Islet precursor cell (in vitro differentiated cells): ENCODE data around the gene TMEM141.
"Not testable (repeated sequence)": the region's sequence is repeated elsewhere in the genome, so short reads cannot be mapped to it uniquely, and the experiment has no call there.

Source experiments
- DNase-seq: peaks from one replicate; pipeline ENCODE4 v3.0.0-alpha.2; 2018

Gene TMEM141

DNA sequence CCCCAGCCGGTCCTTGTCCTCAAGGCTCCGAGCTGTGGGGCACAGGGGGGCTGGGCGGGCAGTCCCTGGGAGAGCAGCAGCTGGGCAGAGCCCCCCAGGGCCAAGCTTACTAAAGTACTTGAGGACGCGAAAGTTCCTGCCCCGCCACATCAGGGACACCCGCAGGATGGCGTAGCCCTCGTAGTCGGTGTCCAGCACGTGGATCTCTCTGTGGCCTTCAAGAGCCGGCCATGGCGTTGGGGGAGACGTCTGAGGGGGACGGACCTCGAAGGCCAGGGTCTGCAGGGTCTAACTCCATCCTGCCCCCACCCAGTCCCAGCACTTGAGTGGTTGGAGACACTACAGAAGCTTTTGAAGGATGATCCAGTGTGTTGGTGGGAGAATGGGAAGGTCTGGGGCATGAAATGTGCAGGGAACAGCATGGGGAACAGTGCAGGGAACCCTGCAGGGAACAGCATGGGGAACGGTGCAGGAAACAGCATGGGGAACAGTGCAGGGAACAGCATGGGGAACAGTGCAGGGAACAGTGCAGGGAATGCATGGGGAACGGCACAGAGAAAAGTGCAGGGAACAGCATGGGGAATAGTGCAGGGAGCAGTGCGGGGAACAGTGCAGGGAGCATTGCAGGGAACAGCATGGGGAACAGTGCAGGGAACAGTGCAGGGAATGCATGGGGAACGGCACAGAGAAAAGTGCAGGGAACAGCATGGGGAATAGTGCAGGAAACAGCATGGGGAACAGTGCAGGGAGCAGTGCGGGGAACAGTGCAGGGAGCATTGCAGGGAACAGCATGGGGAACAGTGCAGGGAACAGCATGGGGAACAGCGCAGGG lies 35.6 kb upstream of the TMEM141 start:
- DNase-seq, result not testable (repeated sequence)

DNA sequence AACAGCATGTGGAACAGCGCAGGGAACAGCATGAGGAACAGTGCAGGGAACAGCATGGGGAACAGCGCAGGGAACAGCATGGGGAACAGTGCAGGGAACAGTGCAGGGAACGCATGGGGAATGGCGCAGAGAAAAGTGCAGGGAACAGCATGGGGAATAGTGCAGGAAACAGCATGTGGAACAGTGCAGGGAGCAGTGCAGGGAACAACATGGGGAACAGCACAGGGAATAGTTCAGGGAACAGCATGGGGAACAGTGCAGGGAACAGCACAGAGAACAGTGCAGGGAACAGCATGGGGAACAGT lies 35.1 kb upstream of the TMEM141 start:
- DNase-seq, result no peak

DNA sequence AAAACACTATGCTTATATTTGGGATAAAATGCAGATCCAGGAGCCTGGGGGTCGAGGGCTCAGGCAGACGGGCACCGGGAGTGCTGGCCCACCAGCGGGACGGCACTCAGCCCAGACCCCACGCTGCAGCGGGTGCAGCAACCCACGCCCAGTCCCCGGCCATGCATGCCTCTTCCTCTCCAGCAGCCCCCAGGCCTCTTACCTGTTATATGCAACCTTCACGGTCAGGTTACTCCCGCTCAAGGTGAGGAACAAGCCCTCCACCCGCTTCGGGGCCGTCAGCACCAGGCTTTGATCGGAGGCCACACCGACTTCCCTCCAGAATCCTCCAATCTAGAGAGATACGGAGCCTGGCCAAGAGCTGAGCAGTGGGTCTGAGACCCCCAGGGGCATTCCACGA lies 34.3 kb upstream of the TMEM141 start:
- DNase-seq, result no peak

DNA sequence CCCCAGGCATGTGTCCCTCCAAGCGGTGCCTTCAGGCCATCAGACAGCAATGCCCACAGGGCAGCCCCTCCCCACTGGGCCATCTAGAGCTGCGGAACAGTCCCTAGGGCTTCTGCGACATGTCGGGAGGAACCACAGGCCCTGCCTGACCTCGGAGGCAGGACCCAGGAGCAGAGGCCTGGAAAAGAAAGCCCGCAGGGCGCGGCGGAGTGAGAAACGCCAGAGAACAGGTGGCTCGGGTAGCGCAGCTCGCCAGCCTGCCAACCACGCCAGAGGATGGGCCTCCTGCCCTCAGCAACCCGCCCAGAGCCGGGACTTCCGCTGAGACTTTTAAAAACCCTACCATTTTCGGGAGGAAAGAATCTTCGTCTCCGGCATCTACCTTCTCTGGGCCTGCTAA lies 33.8 kb upstream of the TMEM141 start:
- no peak for DNase-seq

DNA sequence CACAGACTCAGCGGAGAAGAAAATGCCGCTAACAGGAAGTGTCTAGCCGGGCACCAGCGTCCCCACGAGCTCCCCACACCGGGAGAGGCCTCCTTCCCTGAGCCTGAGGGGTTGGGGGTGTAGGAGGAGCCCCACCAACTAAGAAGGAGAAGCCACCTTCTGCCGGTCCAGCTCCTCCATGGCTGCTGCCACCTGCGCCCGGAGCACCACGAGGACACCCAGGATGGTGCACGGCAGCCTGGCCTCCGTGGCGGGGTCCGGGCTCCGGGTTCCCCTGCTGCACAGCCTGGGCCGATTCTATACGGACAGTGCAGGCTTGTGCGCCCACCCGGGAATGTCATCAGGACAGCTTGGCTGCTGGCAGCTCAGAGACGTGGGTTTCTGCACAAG lies 33.4 kb upstream of the TMEM141 start:
- DNase-seq, result no peak

DNA sequence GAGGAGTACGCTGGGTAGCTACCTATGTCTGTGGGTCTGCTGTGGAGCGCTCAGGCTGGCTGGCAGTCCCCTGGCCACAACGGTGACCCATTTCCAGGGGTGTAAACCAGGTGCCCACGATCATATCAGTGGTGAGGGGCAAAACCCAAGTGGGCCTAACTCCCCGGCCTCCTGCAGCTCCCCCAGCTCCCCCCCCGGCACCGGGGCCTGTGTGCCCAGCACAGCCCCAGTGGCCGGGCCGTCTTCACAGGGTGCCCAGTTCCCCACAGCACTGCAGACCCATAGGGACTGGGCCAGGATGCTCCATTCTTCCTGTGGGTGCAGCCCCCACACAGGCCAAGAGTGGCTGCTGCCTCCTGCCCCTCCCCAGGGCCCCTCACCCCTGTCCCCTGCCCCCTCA lies 32.1 kb upstream of the TMEM141 start:
- peak; percentile 37 for DNase-seq

DNA sequence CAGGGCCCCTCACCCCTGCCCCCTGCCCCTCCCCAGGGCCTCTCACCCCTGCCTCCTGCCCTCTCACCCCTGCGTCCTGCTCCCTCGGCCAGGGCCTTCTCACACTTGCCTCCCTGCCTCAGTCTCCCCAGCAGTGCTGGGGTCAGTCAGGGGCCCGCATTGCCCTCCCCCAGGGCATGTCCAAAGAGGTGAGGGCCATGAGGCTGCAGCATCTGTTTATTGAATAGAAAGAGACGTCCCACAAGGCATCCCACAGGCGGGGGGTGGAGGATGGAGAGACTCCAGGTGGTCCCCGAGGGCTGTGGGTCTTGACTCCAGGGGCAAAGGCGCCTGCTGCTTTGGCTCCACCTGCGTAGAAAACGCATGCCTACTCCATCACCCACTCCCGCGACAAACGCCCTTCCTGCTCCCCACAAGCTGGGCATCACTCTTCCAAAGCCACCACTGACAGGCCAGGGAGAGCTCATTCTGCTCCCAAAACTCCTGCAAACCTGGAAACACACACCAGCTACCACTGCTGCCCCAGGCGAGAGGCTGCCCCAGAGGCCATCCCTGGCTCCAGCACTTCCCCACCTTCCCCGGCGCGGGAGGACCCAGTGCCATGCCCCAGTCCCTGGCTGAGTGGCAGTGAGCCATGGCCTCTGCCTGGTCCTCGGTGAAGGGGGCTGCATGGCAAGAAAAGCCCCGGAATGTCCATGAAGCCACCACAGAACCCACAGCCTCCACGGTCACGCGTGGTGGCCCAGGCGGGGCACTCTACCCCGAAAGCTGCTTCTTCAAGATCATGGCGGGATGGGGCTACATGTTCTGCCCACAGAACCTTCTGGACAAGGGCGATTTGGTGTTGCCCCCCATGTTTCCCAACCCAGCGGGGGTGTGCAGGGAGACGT lies 31.5 kb upstream of the TMEM141 start:
- DNase-seq, result peak; percentile 49

DNA sequence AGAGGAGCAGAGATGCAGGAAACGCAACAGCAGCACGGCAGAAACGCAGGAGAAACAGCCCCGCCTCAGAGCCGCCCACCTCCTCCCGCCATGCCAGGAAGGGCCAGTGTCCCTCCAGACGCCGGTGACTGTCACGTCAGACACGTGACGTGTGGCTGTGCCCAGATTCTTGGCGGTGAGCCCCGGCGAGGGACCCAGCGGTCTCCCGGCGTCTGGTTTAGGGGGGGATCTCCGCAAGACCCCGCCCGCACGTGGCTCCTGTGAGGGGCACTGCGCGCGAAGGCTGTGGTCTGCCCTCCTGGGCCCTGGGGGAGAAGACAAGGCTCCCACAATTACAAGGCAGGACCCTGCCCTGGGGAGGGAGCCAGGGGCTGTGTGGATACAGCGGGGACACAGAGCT lies 30.7 kb upstream of the TMEM141 start:
- DNase-seq, result peak; percentile 50

DNA sequence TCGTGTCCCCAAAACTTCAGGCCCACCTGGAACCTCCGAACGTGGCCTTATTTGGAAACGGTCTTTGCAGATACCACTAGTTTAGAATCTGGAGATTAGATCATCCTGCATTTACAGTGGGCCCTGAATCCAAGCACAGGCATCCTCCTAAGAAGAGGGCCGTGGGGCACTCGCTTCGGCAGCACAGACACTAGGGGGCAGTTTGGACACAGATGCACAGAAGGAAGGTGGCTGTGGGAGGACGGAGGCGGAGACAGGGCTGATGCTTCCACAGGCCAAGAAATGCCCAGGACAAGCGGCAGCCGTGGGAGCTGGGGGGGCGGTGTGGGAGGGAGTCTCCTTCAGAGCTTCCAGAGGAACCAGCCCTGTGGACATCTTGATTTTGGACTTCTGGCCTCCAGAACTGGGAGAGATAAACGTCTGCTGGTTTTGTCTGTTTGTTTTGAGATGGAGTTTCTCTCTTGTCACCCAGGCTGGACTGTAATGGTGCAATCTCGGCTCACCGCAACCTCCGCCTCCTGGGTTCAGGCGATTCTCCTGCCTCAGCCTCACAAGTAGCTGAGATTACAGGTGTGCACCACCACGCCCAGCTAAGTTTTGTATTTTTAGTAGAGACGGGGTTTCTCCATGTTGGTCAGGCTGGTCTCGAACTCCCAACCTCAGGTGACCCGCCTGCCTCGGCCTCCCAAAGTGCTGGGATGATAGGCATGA lies 30.2 kb upstream of the TMEM141 start:
- DNase-seq, result peak; percentile 93

DNA sequence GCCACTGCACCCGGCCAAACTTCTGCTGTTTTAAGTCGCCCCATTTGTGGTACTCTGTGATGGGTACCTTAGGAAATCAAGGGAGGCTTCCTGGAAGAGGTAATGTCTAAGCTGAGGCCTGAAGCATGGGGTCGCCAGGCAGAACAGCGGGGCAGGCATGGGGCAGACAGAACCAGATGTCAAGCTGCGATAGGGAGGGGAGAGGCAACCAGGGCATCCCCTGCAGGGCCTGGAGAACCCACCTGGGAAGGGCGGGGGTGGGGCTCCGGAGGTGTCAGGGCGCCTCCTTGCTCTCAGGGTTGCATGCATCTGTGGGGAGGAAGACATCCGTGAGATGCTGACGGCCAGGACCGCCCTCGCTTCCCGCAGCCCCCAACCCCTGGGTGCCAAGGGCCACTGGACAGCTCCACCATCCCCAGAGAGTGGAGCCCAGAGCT lies 29.6 kb upstream of the TMEM141 start:
- peak; percentile 42 for DNase-seq

DNA sequence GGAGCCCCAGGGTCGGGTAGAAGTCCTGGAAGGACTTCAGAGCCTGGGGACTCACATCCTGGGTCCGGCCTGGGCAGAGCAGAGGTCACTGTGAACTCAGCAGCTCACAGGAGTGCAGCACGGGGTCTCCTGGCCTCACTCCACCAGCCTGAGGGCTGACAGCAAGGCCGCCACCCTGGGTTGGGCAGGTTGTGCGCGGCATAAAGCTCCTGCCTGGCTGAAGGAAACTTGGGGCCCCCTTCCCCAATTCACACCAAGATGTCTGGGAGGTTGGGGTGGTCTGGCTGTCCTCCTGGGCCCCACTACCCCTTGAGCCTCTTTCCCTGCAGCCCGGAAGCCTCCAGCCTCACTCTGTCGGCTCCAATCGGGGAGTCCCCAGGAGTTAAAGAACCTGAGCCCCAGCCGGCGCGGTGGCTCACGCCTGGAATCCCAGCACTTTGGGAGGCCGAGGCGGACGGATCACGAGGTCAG lies 28.9 kb upstream of the TMEM141 start:
- DNase-seq, result peak; percentile 56

DNA sequence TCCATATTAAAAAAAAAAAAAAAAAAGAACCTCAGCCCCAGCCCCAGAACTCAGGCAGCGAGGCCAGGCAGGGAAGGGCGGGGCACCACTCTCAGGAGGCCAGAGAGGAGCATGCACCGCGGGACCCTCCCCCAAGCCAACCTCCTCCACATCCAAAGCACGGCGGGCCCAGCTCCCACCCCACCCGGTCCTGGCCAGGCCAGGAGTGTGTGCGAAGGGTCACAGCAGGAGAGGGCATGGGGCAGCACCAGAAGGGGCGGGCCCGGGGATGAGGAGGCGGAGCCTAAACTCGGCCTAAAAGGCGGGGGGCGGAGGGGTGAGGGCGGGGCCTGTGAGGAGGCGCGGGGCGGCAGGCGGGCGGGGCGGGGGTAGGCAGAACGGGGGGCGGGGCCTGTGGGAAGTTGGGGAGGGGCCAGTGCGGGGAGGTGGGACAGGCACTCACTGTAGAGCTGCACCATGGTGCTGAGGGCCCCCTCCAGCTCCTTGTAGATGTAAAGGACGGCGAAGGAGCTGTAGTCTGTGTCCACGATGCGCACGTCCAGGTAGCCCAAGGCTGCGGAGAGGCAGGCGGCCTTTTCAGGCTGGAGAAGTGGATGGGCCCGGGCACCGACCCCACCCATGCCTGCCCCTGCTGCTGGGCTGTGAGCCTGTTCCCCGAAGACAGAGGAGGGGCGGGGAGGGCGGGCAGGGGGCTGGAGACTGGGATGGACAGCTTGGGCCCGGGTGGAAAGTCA lies 28.1 kb upstream of the TMEM141 start:
- peak; percentile 97 for DNase-seq

DNA sequence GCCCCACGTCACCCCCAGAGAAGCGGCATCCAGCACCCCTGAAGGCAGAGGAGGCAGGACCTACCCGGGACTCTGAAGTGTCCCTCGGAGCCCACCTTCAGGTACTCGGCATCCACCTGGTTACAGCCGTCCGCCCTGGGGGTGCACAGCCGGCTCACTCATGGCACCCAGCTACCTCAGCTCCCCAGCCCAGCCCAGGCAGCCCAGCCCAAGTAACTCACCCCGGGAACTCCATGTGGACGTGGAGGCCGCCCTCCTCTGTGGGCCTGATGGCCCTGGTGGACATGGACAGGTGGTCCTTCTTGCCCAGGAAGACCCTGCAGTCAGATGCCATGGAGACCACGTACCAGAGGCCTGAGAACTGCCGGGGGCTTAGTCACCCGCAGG lies 27.5 kb upstream of the TMEM141 start:
- peak; percentile 54 for DNase-seq

DNA sequence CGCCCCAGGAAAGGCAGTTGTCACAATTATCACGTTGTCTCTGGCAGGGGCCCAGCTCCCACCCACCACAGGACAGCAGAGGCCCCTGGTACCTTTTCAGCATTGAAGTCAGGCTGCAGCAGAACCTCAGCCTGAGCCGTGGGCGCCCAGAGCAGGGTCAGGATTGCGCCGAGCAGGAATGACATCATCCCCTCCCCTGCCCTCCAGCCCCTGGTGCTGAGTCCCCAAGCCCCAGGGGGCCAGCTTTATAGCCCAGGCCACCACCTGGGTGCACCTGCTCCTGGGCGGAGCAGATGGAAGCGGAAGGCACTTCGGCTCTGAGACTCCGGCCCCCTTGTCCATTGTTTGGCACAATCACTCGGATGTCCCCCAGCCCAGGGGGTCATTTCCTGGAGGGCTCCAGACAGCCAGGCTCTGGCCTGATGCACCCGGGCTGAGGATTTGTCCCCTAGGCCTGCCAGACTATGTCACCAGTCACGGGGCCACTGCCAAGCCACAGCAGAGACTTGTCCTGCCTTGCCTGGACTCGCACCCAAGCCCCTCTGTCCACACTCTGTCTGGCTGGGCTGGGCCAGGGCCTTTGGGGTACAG lies 26.7 kb upstream of the TMEM141 start, which contains the start of gene LCN15:
Gene LCN15, minus strand, starts transcription at position 218 of the 591 bp plus-strand sequence. Its CDS starts 30 bp downstream, at position 188.
- DNase-seq, result peak; percentile 53

DNA sequence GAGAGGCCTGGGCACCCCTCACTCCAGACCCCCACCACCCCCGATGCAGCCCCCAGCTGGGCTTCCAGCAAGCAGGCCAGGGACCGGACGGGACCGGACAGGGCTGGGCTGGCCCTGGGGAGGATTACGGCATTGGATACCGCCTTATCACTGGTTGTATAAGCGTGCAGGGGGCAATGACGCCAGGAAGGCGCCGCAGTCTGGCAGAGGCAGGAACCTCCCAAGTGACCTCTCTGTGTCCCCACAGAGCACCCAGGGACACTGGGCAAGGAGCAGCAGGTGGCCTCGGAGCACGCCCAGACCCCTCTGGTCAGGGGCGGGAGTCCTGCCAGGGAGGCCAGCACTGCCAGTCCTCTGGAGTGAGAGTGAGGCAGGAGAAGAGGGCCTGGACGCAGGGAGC lies 26.1 kb upstream of the TMEM141 start:
- DNase-seq, result peak; percentile 54

DNA sequence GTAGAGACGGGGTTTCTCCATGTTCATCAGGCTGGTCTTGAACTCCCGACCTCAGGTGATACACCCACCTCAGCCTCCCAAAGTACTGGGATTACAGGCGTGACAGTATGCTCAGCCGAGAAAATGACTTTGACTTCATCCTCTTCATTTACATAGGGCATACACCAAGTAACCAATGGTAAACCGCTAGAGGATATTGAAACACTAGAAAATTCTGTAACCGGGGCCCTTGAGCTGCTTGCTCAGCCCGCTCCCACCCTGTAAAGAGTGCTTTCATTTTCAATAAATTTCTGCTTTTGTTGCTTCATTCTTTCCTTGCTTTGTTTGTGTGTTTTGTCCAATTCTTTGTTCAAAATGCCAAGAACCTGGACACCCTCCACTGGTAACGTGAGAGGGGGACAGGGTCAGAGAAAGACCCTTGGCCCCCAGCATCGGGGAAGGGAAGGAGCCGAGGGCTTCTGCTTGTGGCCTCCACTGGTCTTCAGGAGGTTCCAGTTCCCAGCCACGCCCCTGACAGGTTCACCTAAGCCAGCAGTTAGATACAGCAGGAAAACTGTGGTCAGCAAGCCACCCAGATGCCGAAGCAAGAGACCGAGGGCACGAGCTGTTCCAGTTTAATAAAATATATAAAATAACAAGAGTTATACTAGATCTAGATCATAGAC lies 25.3 kb upstream of the TMEM141 start:
- DNase-seq, result peak; percentile 39

DNA sequence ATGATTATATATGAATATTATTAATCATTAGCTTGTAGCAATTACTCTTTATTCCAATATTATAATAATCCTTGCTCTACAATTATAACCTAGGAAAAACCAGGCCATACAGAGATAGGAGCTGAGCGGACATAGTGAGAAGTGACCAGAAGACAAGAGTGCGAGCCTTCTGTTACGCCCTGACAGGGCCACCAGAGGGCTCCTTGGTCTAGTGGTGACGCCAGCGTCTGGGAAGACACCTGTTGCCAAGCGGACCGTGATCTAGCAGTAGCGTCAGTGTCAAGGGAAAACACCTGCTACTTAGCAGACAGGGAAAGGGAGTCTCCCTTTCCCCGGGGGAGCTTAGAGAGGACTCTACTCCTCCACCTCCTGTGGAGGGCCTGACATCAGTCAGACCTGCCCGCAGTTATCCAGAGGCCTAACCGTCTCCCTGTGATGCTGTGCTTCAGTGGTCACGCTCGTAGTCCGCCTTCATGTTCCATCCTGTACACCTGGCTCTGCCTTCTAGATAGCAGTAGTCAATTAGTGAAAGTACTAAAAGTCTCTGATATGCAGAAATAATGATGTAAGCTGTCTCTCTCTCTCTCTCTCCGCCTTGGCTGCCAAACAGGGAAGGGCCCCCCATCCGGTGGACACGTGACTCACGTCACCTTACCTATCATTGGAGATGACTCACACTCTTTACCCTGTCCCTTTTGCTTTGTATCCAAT lies 24.6 kb upstream of the TMEM141 start:
- DNase-seq, result peak; percentile 86

DNA sequence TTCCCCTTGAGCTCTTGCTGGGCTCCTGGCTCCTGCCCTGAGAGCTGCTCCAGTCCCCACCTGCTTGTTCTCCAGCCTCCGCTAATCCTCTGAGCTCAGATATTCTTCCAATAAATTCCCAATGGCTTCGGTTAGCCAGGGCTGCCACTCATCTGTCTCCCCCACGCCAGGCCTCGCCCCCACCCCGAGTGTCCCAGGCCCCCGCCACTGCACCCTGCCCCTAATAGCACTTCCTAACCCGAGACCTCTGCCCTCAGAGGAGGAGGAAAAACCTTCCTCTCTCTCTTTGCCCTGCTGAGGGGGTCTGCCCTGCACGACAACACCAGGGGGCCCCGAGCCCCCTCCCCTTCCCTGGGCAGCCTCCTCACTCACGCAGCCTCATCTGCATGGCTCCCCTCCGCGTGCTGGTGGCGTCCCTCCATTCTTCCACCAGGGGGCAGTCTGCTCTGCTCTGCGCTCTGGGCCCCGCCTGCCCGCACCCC lies 21.4 kb upstream of the TMEM141 start:
- DNase-seq, result peak; percentile 72

DNA sequence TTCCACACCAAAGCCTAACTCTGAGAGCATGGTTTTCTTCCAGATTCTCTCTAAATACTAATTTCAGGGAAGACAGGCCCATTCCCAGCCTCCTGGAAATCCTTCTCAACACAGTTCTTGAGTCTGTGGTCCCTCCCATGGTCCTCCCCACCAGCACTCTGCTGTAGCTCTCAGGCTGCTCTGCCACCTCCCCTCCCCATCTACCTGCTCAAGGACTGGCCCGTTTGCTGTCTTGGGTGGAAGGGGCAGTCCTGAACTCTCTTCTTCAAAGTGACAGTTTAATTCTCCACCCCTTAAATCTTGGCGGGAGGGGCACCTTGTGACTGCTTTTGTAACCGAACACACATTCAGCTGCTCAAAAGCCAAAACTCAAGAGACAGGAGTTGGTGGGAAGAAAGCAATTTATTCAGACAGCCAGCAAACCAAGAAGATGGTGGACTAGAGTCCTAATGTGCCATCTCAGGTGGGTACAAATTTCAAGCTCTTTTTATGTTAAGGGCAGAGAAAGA lies 19.2 kb upstream of the TMEM141 start:
- no peak for DNase-seq

DNA sequence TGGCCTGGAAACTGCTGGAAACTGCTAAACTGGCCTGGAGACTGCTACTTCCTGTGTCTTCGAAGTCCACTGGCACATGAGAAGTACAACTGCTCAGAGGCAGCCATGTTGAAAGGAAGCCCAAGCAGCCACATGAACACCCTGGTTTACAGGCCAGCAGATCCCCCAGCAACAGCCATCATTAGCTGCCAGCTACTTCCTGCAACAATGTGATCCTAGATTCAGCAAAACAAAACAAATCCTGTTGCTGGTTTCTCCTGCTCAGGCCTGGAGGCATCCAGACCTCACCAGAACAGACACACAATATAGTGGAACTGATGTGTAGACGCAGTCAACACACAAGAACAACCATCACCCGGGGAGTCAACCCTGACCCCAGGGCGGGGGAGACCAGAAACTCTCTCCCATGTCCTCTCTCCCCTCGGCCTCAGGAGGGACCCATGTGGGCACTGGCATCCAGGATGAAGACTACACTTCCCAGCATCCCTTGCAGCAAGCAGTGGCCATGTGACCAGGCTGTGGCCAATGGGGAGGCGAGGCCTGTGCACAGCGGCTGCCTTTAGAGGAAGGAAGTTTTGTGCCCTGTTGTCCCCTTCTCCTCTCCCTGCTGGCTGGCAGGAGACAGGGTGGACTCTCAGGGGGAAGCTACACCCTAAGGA lies 17.6 kb upstream of the TMEM141 start:
- DNase-seq, result no peak
